GM21423 (cell line): ENCODE results near the gene C2orf69.
"Not testable (repeated sequence)": the region's sequence is repeated elsewhere in the genome, so short reads cannot be mapped to it uniquely, and the experiment has no call there.

ENCODE experiments used
- ATAC-seq: cut with Tn5 transposase; IDR thresholded peaks from one replicate; pipeline ENCODE4 v1.9.1; 2021; ENCODE audit warnings: mild to moderate bottlenecking, moderate library complexity; ENCODE audit not compliant: unreplicated experiment

C2orf69 gene

DNA sequence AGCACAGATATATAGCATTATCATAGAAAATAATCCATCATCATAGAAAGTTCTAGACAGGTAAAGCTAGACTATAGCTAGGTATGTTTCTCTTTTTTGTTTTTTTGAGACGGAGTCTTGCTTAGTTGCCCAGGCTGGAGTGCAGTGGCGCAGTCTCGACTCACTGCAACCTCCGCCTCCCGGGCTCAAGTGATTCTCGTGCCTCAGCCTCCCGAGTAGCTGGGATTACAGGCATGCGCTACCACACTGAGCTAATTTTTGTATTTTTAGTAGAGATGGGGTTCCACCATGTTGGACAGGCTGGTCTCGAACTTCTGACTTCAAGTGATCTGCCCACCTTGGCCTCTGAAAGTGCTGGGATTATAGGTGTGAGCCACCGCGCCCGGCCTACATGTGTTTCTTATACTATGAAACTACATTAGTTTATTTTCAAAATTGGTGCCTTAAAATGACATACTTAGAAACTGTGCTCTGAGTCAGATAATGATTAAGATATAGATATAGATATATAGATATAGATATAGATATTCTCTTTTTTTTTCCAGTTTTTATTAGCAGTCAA is 1.5 kb downstream of the C2orf69 start:
- ATAC-seq: not testable (repeated sequence)

DNA sequence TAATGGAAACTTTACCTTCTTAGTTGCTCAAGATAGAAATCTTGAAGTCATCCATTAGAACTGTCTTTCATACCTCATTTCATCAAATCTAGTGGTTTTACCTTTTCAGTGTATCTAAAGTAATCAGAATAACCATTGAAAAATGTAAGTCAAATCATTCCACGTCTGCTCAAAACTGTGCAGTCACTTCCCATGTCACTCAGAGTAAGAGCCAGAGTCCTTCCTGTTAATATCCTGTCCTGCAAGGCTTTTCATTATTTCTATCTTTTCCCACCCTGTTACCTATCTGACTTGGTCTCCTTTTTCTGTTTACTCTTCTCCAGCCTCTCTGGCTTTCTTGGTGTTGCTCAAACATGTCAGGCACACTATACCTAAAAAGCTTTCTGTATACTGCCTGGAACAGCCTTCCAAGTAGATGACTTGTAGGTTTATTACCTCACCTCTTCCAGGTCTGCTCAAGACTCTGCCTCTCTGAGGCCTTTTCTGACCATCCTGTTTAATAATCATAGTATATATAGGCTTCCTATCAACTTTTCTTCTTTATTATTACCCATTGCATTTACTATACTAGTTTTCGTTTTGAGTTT is 3.4 kb downstream of the C2orf69 start:
- no peak for ATAC-seq

DNA sequence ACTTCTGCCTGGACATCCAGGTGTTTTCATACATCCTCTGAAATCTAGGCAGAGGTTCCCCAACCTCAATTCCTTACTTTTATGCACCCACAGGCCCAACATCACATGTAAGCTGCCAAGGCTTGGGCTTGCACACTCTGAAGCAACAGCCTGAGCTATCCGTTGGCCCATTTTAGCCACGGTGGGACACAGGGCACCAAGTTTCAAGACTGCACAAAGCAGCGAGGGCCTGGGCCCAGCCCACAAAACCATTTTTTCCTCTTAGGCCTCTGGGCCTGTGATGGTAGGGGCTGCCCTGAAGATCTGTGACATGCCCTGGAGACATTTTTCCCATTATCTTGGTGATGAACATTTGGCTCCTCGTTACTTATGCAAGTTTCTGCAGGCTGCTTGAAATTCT is 5.9 kb downstream of the C2orf69 start:
- no peak for ATAC-seq

DNA sequence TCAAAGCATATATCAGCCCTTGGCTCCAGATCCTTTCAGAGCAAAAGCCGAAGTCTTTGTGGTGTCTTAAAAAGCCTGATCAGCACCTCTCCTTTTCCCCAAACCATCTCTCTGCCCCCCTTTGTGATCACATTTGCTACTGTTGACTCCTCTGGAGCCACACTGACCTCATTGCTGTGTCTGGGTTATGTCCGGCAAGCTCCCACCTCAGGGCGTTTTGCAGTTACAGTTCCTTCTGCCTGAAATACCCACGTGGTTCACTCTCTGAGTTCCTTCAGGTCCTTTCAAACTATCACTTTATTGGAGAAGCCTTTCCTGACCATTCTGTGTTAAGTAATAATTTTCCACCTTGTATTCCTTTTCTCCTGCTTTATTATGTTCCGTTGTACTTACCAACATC is 11.8 kb downstream of the C2orf69 start:
- ATAC-seq: no peak

DNA sequence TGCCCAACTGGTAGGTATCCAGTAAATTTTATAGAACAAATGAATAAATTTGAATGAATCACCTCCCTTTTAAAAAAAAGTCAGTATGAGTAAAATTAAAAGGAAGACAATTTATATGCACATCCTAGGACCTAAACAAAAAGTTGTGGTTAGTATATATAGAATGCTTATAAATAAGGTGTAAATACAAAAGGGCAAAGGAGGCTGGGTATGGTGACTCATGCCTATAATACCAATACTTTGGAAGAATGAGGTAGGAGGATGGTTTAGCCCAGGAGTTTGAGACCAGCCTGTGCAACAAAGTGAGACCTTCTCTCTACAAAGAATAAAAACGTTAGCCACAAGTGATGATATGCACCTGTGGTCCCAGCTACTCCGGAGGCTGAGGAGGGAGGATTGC is 12.8 kb downstream of the C2orf69 start:
- no peak for ATAC-seq

DNA sequence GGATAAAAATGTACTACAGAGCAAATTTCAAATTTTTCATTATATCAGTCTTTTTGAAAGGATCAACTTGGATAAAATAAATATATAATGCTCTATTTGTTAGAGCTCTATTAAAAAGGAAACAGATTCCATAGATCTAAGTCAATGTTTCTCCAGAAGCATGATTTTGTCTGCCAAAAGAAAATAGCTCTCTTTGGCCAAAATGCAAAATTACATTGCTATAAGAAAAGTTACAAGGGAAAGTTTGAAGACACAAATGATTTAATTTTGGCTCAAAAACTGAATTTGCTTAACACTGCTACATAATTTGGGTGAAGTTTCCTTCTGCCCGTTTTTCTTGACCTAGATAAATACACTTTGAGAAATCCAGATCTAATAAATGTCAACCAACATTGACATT is 15.7 kb downstream of the C2orf69 start:
- no peak for ATAC-seq

DNA sequence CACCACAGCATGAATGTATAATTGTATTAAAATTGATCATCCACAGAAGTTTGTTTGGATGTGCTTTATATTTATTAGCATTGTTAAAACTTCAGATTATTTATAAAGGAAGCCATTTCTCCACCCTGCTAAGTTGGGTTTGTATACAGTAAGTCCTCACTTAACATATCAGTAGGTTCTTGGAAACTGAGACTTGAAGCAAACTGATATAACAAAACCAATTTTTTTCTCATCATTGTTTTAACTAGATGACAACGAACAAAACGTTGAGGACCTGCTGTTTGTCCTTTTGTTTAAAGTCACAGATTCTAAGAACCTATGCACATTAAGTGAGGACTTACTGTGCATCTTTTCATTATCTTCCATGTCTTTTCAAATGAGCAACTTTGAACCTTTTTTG is 17.1 kb downstream of the C2orf69 start:
- no peak for ATAC-seq

DNA sequence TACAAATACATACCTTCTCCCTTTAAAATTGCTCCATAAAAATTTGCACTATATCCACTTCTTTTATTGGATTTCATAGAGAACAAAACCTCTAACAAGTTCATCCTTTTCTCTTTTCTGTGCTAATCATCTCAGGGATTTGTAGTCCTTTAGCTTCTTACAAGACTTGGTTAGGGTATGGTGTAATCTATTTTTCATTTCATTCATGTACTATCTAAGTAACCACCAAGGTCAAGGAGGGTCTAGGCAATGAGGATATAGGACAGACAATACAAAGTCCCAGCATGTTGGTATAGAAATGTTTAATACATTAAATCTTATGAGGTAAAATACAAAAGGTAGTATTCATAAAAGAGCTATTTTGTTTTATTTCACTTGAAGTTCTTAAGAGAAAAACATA is 17.5 kb downstream of the C2orf69 start:
- ATAC-seq: no peak

DNA sequence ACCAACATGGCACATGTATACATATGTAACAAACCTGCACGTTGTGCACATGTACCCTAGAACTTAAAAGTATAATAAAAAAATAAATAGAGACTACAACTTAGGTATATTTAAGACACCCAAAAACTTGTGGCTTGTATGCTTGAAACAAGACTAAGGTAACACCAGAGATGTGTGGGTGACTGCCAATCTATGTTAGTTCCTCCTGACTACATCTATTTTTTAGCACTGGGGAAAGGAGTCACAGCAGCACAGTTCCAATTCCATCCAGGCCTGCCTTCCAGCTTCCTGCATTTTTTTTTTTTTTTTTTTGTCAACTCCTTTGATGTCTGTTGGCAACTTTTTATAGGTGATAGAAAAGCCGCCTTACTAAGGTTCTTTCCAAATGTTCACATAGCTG is 18.2 kb downstream of the C2orf69 start:
- ATAC-seq: no peak

DNA sequence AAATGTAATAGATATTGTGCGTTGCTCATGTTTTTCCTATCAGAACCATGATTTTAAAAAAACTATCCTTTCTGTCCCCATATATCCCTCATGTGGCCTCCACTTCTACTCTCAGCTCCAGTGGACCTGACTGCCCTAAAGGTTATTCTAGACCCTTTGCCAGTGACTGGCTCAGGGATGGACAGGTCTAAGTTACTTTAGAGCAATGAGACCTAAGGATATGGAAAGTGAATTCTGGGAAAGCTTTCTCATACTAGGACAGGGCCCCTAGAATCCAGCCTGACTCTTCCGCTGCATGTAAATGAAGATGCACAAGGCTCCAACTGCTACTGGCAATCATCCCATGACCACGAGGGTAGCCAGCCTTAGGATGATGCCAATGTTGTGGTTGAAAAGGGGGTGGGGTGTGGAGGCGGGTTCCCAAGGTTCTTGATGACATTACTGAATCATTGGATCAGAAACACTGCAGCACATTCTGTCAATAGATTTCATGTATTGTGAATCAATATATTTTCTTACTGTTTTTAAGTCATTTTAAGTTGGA is 21.3 kb downstream of the C2orf69 start:
- ATAC-seq: no peak

DNA sequence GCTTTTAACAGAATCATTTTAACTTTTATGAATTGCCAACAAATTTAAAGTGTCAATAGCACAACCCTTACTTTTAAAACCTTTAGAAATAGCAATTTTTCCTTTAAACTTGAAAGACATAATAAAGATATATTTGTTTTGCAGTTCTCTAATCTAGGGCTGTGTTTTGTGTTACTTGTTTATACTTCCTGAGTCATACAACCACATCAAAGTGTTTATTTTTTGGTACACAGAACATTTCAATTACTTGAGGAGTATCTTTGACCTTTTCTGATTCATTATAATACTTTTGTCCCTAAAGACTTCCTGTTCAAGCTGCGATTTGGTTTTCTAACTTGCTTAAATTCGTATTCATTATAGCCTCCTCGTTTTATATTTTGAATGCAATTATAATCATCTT is 22.4 kb downstream of the C2orf69 start:
- ATAC-seq: no peak

DNA sequence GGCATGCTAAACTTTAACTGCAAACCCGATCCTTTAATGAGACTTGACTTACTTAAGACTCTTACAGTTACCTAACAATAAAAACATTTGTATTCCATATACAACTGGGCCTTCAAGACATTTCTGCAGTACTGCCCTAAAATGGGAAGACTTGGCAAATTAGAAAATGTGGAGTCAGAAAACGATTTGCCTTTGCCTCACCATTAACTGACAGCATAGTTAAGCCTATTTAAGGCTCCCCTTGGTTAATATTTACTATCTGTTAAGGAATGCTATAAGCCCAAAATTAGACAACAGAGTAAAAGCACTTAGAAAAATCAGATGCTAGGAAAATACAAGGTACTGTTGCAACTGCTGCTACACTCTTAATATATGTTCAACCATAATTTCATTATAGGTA is 25.5 kb downstream of the C2orf69 start:
- ATAC-seq: no peak

DNA sequence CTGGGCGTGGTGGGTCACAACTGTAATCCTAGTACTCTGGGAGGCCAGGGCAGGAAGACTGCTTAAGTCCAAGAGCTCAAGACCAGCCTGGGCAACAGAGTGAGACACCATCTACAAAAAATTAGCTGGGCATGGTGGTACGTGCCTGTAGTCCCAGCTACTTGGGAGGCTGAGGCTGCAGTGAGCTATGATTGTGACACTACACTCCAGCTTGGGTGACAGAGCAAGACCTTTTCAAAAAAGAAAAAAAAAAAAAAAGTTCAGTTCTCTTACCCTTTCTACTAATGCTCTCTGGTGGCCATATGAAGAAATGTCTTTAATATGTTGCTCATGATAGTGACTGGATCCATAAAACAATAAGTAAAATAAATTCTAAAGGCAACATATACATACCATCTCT is 29.3 kb downstream of the C2orf69 start:
- peak; percentile 48 for ATAC-seq

DNA sequence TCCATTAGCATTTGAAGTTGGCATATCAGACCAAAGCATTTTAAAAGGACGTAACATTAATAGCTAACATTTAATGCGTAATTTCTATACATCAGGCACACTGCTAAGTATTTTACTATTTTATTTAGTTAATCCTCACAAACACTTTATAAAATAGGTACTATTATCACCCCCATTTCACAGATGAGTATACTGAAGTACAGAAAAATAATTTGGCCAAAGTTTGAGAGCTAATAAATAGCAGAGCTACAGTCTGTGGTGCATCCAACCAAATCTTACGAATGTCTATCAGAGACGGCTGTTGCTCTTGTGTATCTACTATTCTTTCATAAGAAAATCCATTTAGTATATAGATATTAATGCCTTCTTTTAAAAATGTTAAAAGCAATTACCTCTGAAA is 32.3 kb downstream of the C2orf69 start:
- no peak for ATAC-seq

DNA sequence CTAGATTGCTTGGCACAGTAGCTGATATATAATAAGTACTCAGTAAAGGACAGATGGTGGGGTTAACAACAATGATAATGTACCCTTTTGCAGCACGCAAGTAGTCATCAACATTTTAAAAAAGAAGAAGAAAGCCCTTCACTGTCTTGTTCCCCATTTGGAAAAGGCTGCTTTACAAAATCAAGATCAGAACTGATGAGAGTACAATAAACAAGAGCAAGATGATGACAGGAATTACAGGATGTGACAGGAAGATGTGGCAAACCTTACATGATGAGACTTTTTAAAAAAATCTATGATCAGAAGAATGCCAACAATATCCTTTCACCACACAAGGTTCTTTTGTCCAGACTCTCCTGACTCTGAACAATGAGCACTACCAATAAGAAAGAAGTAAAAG is 35.1 kb downstream of the C2orf69 start:
- no peak for ATAC-seq

DNA sequence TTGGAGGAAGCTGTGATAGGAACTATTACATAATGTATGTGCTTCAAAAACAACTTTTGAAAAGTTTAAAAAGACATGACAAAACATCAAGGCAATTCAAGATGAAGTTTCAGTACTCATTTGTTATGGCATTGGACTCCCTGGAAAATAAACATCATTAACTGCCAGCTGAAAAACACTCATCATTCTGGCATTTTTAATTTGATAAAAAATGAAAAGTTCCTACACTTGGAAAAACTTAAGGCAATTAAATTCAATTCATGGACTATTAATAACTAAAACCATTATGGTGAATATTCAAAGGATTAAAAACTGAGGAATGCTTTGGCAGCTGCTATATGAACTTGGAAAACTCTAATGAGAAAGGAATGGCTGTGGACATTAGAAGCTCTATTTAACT is 35.7 kb downstream of the C2orf69 start:
- no peak for ATAC-seq

DNA sequence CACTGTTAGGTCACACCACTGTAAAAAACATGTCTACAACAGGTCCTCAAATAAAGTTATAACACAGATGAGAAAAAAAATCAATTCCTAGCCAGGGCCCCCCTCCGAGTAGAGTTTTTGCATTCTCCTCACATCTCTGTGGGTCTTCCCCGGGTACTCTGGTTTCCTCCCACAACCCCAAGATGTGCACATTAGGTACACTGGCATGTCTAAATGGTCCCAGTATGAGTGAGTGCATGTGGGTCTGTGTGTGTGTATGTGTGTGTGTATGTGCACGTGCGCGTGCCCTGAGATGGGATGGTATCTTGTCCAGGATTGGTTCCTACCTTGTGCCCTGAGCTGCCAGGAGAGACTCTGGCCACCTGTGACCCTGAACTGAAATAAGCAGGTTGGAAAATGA is 39.3 kb downstream of the C2orf69 start:
- ATAC-seq: no peak

DNA sequence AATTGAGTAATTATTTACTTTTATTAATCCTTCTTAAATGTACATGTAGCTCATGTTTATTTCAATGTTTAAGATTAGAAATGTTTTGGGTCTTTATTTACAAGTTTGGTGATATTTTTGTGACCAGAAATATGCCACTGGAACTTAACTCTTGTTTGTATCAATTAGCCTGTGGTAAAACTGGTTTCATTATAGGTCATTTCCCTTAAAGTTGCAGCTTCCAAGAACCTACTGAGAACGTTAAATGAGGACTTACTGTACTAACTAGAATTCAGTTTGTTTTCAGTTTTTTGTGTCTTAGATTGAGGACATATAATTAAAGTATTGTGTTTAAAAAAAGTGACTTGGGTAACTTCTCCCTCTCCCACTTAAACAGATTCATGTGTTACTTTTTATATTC is 39.9 kb downstream of the C2orf69 start:
- ATAC-seq: no peak

DNA sequence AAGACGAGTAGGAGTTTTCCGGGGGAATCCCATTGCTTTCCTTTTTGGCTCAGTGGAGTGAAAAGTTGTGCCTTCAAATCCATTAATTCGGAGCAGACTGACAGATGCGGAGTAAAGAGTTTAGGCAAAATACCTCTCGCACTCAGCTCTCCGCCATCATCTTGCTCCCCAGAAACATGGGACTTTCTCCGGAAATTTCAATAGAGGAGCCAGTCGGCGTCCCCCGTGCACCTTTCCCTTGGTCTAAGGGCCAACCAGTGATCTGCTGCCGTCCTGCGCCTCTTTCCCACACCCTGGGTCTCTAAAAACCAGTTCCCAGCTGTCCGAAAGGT is 43.9 kb downstream of the C2orf69 start:
- peak; percentile 50 for ATAC-seq

DNA sequence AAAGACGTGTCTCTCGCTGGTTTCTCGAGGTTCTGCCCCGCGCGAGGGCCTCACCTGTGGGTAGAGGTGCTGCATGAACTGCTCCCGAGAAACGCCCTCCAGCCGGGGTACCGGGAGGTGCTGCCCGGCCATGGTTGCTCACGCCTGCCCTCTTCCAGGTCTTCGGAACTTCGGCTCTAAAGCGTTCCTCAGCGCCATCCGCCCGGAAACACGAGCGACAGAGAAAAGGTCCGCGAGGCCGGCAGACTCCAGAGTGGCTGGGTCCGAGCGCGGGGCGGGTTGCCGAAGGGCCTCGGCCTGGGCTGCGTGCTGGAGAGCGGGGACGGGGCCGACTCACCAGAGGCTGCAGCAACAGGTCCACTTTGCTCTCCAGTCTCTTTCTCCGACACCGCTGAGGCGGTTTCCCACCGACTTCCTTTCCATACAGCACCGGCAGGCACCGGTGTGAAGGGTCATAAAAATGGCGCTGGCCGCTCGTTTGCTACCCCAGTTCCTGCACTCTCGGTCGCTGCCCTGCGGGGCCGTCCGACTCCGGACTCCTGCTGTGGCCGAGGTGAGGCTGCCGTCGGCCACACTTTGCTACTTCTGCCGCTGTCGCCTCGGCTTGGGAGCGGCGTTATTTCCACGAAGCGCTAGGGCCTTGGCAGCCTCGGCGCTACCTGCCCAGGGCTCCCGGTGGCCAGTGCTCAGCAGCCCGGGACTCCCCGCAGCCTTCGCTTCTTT is 44.4 kb downstream of the C2orf69 start, which contains the start of the genes MAIP1 and TYW5:
MAIP1 (plus strand) TSS at position 244 of the 723 bp plus-strand sequence; CDS start at position 461, 217 bp downstream.
TYW5 (minus strand) TSS at position 153 of the 723 bp plus-strand sequence; CDS start at position 132, 21 bp downstream.
- ATAC-seq: peak; percentile 80

DNA sequence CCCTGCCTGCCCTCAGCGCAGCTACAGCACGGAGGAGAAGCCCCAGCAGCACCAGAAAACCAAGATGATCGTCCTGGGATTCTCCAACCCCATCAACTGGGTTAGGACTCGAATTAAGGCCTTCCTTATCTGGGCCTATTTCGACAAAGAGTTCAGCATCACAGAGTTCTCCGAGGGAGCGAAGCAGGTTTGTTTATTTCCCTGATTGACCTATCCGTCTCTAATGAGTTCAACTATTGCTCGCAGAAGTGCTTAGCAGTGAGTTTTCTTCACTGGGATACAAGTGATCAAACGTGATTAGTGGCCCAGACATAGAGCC is 44.9 kb downstream of the C2orf69 start:
- ATAC-seq: no peak

DNA sequence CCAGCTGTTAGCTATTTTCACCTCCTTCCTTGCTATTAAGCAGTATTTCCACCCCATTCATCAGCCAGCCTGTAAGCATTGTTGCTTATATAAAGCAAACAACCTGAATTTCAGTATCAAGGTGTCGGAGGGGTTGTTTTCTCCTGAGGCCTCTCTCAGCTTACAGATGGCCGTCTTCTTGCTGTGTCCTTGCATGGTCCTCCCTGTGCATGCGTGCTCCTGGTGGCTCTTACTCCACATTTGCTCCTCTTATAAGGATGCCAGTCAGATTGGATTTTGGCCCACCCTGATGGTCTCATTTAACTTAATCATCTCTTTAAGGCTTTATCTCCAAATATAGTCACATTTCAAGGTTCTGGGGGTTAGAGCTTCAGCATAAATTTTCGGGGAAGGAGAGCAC is 46.9 kb downstream of the C2orf69 start:
- ATAC-seq: no peak
